PFSK-1 (cell line): ENCODE results near the gene RNFT2.

Source experiments
- POLR2AphosphoS5 ChIP-seq: IDR thresholded peaks from 2 replicates; pipeline ENCODE4 v1.6.1; 2012; ENCODE audit warnings: low read depth, mild to moderate bottlenecking, control low read depth, low read length, moderate library complexity
- REST ChIP-seq, 2 experiments: IDR thresholded peaks; 2 replicates each; pipeline versions ENCODE4 v1.6.1 to v1.8.0; 2011 to 2012; ENCODE audit warnings: low read depth in 2 of 2, low read length in 2 of 2, control low read depth in 1 of 2, inconsistent platforms in 1 of 2, mild to moderate bottlenecking in 1 of 2, moderate library complexity in 1 of 2; ENCODE audit not compliant: insufficient read depth in 1 of 2
- TAF1 ChIP-seq: IDR thresholded peaks from 2 replicates; pipeline ENCODE4 v1.6.1; 2012; ENCODE audit warnings: low read length, control low read depth, borderline replicate concordance; ENCODE audit not compliant: insufficient read depth

GRCh38 chr12:116692605-116693004, 45.5 kb upstream of the RNFT2 start:
- TF ChIP-seq TAF1: no peak
- TF ChIP-seq POLR2AphosphoS5: no peak
- TF ChIP-seq REST (IDR thresholded peaks at IDR 0.05; ENCODE audit: insufficient read depth in 1 of 2, low read depth in 2 of 2, low read length in 2 of 2): no peak
